NK-92 (cell line): ENCODE data around the gene SH3RF2.
"Not testable (repeated sequence)": the region's sequence is repeated elsewhere in the genome, so short reads cannot be mapped to it uniquely, and the experiment has no call there.

Experiments used
- DNase-seq: peaks from one replicate; lab custom pipeline; 2025; ENCODE audit not compliant: unreplicated experiment; lab: John Stamatoyannopoulos, UW

SH3RF2 gene

DNA sequence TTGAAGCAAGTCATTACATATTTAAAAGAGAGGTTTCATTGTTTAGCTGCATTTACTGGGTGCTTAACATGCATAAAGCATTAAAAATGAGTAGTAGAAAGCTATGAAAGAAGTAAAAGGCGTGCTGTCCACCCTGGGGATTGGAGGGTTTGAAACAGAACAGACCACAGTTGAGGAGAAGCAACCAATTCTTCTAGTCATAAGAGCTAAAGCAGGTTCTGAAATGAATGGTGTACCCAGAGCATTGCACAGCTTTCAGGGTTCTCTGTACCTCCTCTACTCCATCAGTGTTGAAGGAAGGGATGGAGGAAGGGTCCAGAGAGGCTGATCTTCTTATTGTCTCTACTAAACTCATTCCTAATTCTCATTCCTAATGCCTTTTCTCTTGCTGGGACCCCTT, 68.9 kb downstream of the SH3RF2 start:
- DNase-seq, result no peak

DNA sequence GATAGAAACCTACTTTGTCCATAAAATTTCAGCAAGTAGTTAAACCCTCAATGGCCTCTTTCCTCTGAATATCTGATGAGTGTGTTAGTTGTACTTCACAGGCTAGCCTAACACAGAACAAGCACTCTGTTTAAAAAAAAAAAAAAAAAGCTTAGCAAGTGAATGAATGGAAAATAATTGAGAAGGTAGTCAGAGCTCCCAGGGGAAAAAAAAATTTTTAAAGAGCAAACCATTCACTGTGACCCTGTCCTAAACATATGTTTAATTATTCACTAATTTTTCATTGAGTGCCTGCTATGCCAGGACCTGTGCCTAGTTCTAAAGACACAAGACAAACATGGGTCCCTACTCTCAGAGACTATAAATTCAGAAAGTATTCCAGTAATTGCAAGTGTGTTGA, 69.3 kb downstream of the SH3RF2 start:
- DNase-seq, result no peak

DNA sequence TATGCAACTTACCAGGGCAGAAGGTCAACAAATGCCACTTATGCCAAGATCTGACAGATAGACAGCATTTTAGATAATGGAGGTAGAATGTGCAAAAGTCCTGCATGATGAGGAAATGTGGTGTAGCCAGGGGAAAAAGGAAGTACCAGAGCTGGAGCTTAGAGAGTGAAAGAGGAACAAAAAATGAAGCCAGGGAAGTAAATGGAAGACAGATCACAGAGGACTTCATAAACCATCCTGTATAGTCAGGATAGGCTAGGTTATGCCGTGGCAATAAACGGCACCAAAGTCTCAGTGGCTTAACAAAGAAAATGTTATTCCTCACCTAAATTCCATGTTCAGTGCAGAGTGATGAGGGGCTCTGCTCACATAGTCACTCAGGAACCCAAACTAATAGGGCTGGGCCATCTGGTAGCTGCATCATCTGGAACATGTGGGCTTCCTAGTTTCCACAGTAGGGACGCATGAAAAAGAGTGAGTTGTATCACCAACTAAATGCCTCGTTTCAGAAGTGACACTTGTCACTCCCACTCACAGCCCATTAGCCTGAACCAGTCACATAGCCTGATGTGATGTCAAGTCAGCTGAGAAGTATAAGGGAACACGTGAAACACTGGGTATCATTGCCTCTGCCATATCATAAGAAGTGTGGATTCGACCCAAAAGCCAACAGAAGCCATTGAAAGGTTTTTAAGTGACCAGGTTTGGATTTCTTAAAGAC, 70.3 kb downstream of the SH3RF2 start:
- no peak for DNase-seq

DNA sequence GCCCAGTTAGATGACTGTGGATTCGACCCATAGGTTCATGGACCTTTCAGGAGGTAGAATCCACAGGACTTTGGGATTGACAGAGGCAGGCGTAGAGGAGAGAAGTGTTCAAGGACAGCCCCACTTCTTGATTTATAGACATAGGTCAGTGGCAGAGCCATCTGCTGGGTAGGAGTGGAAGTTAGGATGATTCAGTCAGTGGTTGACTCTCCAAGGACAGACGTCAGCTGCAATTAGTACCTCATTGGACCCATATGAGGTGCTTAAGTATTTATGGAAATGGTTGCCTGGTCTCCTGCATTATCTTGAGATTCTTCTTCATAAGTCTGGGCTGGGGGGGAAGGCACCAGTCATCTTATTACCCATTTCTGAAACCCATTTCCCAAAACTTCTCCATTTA, 70.9 kb downstream of the SH3RF2 start:
- no peak for DNase-seq

DNA sequence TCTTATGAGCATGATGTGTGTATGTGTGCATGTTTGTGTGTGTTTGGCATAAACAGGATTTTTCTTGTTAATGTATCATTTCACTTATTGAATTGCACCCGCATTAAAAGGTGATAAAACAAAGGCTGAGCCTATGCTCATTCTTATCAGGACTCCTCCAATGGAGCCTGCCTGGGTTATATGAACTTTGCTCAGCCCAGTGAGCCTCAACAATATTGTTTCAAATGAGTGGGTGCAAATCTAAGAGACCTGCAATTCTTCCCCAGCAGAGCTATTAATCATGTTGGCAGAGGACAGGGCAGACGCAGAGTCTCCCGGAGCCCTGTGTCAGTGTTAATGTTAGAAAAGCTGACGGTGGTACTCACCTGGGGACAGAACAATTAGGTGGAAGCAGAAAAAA, 71.6 kb downstream of the SH3RF2 start:
- no peak for DNase-seq

DNA sequence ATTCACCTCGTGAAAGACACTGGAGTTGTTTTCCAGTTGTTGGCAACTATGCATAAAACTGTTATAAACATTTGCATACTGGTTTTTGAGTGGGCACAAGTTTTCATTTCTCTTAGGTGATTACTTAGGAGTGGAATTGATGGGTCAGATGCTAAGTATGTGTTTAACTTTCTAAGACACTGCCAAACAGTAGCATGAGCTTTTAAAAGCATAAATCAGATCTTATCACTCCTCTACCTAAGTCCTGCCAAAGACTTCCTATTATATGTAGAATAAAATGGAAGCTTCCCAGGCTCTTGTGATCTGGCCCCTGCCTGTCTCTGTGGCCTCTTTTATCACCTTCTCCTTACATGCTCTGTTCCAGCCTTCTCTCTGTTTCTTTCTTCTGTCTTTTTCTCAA, 72.6 kb downstream of the SH3RF2 start:
- no peak for DNase-seq

DNA sequence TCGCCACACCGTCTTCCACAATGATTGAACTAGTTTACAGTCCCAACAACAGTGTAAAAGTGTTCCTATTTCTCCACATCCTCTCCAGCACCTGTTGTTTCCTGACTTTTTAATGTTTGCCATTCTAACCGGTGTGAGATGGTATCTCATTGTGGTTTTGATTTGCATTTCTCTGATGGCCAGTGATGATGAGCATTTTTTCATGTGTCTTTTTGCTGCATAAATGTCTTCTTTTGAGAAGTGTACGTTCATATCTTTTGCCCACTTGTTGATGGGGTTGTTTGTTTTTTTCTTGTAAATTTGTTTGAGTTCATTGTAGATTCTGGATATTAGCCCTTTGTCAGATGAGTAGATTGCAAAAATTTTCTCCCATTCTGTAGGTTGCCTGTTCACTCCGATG, 74.1 kb downstream of the SH3RF2 start:
- not testable (repeated sequence) for DNase-seq

DNA sequence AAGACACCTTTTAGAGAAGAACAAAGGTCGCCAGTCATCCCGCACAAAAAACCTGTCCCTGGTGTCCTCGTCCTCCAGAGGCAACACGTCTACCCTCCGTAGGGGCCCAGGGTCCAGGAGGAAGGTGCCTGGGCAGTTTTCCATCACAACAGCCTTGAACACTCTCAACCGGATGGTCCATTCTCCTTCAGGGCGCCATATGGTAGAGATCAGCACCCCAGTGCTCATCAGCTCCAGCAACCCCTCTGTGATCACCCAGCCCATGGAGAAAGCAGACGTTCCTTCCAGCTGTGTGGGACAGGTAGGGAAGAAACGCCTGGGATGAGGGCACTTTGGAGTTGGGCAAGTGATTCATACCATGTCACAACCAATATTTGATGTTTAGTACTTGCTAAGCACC, 77.4 kb downstream of the SH3RF2 start:
- DNase-seq, result no peak

DNA sequence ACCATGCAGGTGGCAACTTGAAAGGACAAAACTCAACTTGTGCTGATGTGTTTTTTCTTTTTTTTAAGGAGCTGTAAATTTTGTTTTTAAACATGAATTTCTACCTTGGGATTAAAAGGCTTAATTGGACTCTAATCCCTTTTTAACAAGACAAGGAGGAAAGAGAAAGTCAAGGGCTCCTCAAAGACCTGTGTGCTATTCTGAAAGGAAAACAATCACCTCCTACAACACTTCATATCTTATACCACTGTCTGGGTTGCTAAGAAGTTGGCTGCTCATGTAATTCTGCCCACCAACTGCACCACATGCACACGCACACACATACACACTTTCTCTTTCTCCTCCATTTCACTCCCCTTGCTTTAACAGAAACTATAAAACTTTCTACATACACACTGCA, 78.6 kb downstream of the SH3RF2 start:
- no peak for DNase-seq

DNA sequence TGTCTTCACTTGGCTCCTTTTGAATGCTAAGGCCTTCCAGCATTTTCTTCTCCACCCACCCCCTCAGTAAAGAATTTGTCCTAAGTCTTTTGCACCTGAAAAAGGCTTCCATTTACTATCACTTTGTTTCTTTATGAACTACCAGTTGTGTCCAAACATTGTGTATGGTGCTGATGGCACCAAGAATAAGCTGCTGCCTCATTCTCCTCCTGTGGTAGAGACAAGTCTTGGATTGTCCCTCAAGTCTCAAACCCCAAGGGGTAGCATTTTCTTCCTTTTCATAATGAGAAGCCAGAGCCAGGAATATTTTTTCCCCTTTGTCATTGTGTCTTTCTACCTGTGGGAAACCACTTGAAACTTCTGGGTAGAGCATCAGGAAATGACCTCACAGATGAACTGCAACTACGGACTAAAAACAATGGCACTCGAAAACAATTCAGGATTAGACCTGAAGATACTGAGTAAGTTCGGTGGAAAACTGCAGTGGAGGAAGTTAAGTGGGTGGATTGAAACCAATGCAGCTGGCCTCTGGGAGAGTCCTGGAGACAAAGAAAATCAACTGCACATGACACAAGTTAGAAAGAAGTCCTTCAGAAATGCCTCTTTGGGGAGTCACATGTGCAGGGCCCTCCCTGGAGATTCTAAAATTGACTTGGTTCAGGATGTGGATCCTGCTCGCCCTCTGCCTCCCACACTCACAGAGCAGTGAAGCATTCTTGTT, 80.5 kb downstream of the SH3RF2 start:
- no peak for DNase-seq

DNA sequence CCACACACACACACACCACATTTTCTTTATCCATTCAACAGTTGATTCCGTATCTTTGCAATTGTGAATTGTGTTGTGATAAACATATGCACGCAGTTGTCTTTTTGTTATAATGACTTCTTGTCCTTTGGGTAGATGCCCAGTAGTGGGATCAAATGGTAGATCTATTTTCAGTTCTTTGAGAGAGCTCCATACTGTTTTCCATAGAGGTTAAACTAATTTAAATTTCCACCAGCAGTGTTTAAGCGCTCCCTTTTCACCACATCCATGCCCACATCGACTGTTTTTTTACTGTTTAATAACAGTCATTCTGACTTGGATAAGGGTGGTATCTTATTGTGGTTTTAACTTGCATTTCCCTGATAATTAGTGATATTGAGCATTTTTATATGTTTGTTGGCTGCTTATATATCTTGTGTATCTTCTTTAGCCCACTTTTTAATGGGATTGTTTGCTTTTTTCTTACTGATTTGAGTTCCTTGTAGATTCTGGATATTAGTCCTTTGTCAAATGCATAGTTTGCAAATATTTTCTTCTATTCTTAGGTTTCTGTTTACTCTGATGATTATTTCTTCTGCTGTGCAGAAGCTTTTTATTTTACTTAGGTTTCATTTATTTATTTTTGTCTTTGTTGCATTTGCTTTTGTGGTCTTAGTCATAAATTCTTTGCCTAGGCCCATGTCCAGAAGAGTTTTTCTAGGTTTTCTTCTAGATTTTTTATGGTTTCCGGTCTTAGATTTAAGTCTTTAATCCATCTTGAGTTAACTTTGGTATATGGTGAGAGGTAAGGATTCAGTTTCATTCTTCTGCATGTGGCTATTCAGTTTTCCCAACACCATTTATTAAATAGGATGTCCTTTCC, 82.4 kb downstream of the SH3RF2 start:
- no peak for DNase-seq

DNA sequence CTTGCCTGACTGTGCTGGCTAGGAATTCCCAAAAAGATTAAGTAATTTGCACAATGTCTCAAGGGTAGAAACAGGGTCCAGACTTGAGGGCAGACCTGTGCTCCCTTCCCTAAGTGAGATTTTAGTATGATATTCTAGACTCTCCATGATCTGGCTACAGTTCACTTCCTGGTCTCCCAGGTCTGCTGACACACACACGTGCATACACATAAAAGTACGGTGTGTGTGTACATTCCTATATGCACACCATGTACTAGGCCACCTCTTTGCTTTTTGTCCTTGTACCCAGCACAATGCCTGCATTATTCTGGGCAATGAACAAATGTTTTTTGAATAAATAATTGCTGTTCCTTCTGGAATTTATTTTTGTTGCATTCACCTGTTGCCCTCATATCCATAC, 83.7 kb downstream of the SH3RF2 start:
- DNase-seq, result no peak

DNA sequence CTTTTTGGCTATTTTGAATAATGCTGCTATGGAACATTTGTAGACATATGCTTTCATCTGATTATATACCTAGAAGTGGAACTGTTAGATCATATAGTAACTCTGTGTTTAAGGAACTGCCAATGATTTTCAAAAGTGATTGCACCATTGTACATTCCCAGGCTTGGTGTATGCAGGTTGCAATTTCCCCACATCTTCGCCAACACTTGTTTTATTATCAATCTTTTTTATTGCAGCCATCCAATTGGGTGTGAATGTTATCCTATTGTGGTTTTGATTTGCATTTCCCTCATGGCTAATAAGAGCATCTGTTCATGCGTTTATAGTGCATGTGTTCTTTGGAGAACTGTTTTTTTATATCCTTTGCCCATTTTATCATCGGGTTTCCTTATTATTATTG, 87.7 kb downstream of the SH3RF2 start:
- no peak for DNase-seq

DNA sequence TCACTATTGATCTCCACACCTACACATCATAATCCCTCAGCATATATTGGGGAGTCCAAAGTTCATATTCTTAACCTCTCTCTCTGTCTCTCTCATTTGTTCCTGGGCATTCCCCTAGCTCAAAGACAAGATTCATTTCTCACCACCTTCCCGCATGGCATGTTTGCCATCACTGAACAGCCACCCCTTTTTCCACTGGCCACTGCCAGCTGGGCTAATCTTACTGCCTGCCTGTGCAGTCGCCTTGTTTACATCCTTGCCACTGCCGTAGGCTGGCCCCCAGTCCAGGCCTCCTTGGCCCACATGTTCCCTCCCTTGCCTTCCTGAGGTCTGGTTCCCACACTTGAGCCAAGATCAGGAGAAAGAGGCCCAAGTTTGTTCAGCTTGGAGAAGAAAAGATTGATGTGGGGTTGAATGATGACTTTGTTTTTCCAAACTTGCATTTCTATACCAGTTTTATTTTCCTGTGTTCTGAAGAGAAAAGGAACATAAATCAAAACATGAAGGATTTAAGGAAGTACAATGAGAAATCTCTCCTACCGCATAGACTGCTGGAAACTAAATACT, 88.8 kb downstream of the SH3RF2 start:
- DNase-seq, result no peak

DNA sequence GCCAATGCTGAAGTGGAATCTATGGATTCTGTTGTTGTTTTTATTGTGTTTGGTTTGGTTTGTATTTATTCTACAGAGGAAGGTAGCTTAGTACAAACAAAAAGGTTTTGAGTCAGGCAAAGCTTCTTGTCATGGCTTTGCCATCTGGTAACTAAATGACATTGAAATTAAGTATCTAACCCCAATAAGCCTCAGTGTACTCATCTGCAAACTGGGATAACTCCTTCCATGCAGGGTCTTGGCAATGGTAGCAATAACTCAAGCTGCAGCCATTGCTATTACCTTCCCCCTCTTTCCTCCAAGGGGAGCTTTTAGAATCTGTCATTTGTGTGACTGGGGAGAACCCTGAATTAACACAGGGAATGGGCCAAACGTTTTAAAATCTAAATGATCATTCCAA, 89.3 kb downstream of the SH3RF2 start:
- DNase-seq, result no peak

DNA sequence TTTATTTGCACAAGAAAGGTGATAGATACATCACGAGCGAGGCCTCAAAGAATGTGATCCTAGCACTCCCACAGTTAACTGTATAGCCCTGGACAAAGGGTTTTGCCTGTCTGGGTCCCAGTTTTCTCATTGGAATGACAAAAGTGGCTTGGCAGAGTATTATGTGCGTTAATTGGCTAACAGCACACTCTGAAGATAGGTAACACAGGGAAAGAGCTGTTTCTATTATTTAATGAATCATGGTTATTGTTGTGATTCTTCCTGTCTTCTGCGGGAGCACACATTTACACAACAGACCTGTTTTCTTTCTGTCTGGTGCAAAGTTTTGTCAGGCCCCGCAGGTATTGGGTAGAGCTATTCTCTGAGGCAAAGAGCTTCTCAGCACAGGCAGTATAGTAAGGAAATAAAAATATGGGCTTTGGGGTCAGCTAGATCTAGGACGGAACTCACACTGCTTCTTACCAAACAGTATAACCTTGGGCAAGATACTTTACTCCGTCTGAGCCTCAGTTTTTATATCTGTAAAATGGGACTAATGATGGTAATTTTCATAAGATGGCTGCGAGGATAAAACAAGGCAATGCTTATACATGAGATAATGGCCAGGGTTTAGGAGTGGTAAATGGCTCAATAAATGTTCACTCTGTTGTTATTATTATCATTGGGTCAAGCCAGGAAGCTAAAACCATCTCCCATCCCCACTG, 90.1 kb downstream of the SH3RF2 start:
- DNase-seq, result no peak

DNA sequence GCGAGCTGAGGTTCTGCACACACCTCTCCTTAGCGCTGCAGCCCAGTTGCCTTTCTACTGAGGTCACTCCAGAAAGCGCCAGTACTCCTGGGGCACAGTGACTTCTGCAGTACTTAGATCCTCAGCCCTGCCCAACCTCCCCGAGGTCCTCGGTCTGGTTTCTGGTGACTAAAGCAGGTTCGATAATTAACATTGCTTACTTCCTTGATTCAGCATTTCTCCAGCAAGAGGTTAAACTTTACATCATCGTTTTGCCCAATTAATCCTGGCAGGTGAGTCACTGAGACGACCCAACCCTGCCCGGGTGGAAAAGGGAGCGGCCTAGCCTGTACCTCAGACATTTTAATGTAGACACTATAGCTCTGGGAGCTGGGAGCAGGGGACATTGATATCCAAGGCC, 91.4 kb downstream of the SH3RF2 start:
- no peak for DNase-seq

DNA sequence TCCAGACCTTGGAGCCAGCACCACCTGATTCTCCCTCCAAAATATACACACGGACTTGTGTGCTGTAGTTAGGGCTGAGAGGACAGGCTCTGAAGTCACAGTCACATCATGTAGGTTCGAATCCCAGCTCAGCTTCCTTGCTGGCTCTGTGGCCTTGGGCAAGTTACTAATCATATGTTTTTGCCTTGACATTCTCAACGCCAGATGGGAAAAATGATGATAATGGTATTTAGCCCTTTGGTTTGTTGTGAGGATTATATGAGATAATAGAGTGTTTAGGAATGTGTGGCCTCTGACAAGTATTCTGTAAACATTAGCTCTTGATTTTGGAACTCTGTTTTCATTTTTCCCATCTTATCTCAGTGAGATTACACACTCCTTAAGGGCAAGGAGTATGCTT, 96.5 kb downstream of the SH3RF2 start:
- no peak for DNase-seq

DNA sequence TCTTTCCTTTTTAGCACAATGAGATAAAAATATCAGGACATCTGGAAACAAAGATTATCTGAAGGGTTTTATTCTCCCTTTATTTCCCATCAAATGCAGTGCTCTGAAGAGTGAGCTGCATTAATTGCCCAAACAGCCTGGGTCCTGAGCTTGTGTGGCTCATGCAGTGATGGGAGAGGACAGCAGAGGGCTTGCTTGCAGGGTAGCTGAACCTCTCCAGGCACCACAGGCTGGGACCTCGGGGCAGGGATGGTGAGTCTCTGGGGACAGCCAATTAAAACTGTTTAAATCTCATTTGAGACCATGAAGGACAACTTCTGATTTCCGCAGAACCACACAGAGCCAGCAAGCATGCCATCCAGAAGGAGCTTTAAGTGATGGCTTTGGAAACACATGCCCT, 97.7 kb downstream of the SH3RF2 start:
- DNase-seq, result no peak

DNA sequence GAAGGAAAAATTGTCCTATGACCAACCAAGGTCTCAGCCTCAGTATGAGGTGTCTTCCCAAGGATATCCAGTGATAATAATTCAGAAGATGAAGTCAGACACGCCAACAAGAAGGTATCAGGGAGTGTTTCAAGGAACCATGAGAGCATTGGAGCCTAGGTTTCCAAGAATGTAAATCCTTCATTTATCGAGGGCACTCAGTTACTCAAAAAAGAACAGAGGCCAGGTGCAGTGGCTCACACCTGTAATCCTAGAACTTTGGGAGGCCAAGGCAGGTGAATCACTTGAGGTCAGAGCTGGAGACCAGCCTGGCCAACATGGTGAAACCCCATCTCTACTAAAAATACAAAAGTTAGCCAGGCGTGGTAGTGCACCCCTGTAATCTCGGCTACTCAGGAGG, 98.2 kb downstream of the SH3RF2 start:
- DNase-seq, result no peak

DNA sequence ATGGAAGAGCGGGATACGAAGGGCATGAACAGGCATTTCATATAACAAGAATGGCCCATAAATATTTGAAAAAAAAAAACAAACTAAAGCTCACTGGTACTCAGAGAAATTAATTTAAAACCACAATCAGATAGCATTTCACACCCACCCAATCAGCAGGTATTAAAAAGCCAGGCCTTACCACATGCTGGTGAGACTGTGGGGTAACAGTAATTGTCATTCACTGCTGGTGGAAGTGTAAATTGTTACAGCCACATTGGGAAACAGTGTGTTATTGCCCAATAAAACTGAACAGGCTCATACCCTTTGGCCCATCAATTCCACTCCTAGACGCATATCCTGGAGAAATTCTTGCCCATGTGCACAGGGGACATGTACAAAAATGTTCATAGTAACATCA, 103.0 kb downstream of the SH3RF2 start:
- DNase-seq, result no peak
